B cell (primary cell): Measurements from ENCODE around the gene ARHGEF37. TPM values are rescaled to one million over a fixed set of nuclear protein-coding genes. Genes with fewer than 3 reads are reported as not detected.

Experiments used
- ATAC-seq: fragments of 200-7000 bp; cut with Tn5 transposase; one replicate; pipeline ENCODE4 v1.10.0; 2021; ENCODE audit warnings: low read depth, mild to moderate bottlenecking, moderate number of reproducible peaks, moderate library complexity
- CTCF ChIA-PET: fragments of 350-600 bp; sonication (Branson Sonifier 250); formaldehyde crosslinking; loops from one replicate; lab custom pipeline; 2021; ENCODE audit warnings: antibody characterized with exemption, inconsistent platforms; lab: Charles Lee
- POLR2A ChIA-PET: fragments of 350-600 bp; sonication (Branson Sonifier 250); formaldehyde crosslinking; loops from one replicate; lab custom pipeline; 2021; ENCODE audit warnings: antibody characterized with exemption; lab: Charles Lee
- DNase-seq: peaks from one replicate; pipeline ENCODE4 v3.0.0; 2013
- H2AFZ ChIP-seq: 2 replicates; pipeline ENCODE4 v1.6.1; 2012; ENCODE audit warnings: mild to moderate bottlenecking, low read depth, low read length; ENCODE audit not compliant: insufficient read depth, poor library complexity, severe bottlenecking
- H3K27ac ChIP-seq, 2 donors: 1 replicate in 1 of 2; 2 replicates in 1 of 2; pipeline ENCODE4 v1.5.1; 2012 to 2013; ENCODE audit warnings: low read length in 2 of 2, mild to moderate bottlenecking in 2 of 2, moderate library complexity in 1 of 2
- H3K27me3 ChIP-seq, 4 experiments: fragments of 200-600 bp in 1 of 4; sonication (generic) in 1 of 4; replicated peaks in 1 of 4; 1 replicate in 2 of 4; 2 replicates in 2 of 4; pipeline versions ENCODE4 v1.6.1 to v1.7.0; 2013 to 2016; ENCODE audit warnings: low read length in 3 of 4, mild to moderate bottlenecking in 2 of 4, mixed read lengths in 1 of 4, moderate library complexity in 1 of 4; ENCODE audit not compliant: insufficient read depth in 4 of 4, control insufficient read depth in 3 of 4; ENCODE audit errors: control extremely low read depth in 1 of 4
- H3K36me3 ChIP-seq, 2 experiments: replicated peaks in 1 of 2; 1 replicate in 1 of 2; 2 replicates in 1 of 2; pipeline versions ENCODE4 v1.6.1 to v1.7.1; 2013; ENCODE audit warnings: low read length in 1 of 2; ENCODE audit not compliant: insufficient read depth in 2 of 2, control insufficient read depth in 1 of 2; ENCODE audit errors: control extremely low read depth in 1 of 2, extremely low read depth in 1 of 2
- H3K4me1 ChIP-seq, 2 donors: fragments of 200-600 bp in 1 of 2; sonication (generic) in 1 of 2; 1 replicate in 1 of 2; 2 replicates in 1 of 2; pipeline versions ENCODE4 v1.5.1 to v1.6.1; 2013 to 2017; ENCODE audit warnings: low read length in 2 of 2; ENCODE audit not compliant: control insufficient read depth in 2 of 2, insufficient read depth in 2 of 2
- H3K4me2 ChIP-seq: replicated peaks from 2 replicates; pipeline ENCODE3; 2012; ENCODE audit warnings: mild to moderate bottlenecking, low read depth, low read length; ENCODE audit not compliant: poor library complexity, severe bottlenecking
- H3K4me3 ChIP-seq, 5 experiments: fragments of 200-600 bp in 1 of 5; sonication (generic) in 1 of 5; 1 replicate in 3 of 5; 2 replicates in 2 of 5; pipeline versions ENCODE4 v1.5.1 to v1.7.0; 2011 to 2016; ENCODE audit warnings: low read length in 4 of 5, mild to moderate bottlenecking in 4 of 5, low read depth in 2 of 5, control low read depth in 1 of 5, moderate library complexity in 1 of 5; ENCODE audit not compliant: insufficient read depth in 1 of 5; ENCODE audit errors: control extremely low read depth in 1 of 5, extremely low read depth in 1 of 5
- H3K79me2 ChIP-seq: fragments of 200-600 bp; sonication (generic); one replicate; pipeline ENCODE4 v1.6.0; 2016; ENCODE audit warnings: low read length; ENCODE audit not compliant: control insufficient read depth, insufficient read depth
- H3K9ac ChIP-seq: fragments of 200-600 bp; sonication (generic); 2 replicates; pipeline ENCODE4 v1.6.1; 2017; ENCODE audit warnings: mild to moderate bottlenecking, low read length, moderate library complexity
- H3K9me3 ChIP-seq, 3 donors: one replicate each; pipeline versions ENCODE4 v1.6.1 to v1.7.1; 2013; ENCODE audit warnings: low read length in 2 of 3; ENCODE audit not compliant: control insufficient read depth in 2 of 3, insufficient read depth in 1 of 3; ENCODE audit errors: control extremely low read depth in 1 of 3
- H4K20me1 ChIP-seq: 2 replicates; pipeline ENCODE4 v1.6.0; 2012; ENCODE audit warnings: mild to moderate bottlenecking, low read length; ENCODE audit not compliant: insufficient read depth, control insufficient read depth, poor library complexity, severe bottlenecking
- H3K27ac Mint-ChIP-seq: one replicate; pipeline ENCODE4 v1.8.0; 2021; ENCODE audit warnings: mixed read lengths
- H3K27me3 Mint-ChIP-seq: one replicate; pipeline ENCODE4 v1.8.0; 2021; ENCODE audit warnings: mixed read lengths
- H3K4me1 Mint-ChIP-seq: one replicate; pipeline ENCODE4 v1.8.0; 2021; ENCODE audit warnings: mixed read lengths
- H3K4me3 Mint-ChIP-seq: one replicate; pipeline ENCODE4 v1.8.0; 2021; ENCODE audit warnings: mixed read lengths
- H3K9me3 Mint-ChIP-seq: one replicate; pipeline ENCODE4 v1.8.0; 2022; ENCODE audit warnings: mixed read lengths; ENCODE audit not compliant: insufficient read depth
- EZH2 ChIP-seq: IDR thresholded peaks from 2 replicates; pipeline ENCODE4 v1.6.1; 2012; ENCODE audit warnings: borderline replicate concordance, low read depth, mild to moderate bottlenecking, moderate library complexity, low read length; ENCODE audit not compliant: insufficient read depth, poor library complexity, severe bottlenecking
- WGBS: methylation state at CpG from one replicate; pipeline ENCODE4 v1.1.5; 2013; ENCODE audit warnings: missing lambda C conversion rate; ENCODE audit not compliant: insufficient coverage; 5-methylcytosine and 5-hydroxymethylcytosine counted together
- intact Hi-C: fragments of 100-400 bp; cut with micrococcal nuclease; formaldehyde crosslinking; loops from one replicate; pipeline ENCODE4 v1.10.0; 2022
- polyA plus RNA-seq: library from polyadenylated mRNA; depleted of rRNA; stranded (reverse); fragments of >200 nt; gene quantifications from 2 replicates; pipeline ENCODE4 v1.2.3, GENCODE V29; 2012
- total RNA-seq, 2 donors: library from RNA; stranded (reverse); fragments of 120-200 nt in 1 of 2; gene quantifications; 1 replicate in 1 of 2; 2 replicates in 1 of 2; pipeline versions ENCODE4 v1.2.3 to v1.2.4, GENCODE V29; 2013 to 2022
- TF ChIP-seq, protein P1 (sequence below): fragments of 200-600 bp; IDR thresholded peaks from one replicate; pipeline ENCODE4 v1.8.0; 2022; ENCODE audit warnings: antibody characterized with exemption, mild to moderate bottlenecking

ARHGEF37 gene
- total and polyA plus RNA-seq, 2 donors (not counting 1 experiment from before 2014, with no cell fraction given), result 0.06 to 1.7 TPM

DNA sequence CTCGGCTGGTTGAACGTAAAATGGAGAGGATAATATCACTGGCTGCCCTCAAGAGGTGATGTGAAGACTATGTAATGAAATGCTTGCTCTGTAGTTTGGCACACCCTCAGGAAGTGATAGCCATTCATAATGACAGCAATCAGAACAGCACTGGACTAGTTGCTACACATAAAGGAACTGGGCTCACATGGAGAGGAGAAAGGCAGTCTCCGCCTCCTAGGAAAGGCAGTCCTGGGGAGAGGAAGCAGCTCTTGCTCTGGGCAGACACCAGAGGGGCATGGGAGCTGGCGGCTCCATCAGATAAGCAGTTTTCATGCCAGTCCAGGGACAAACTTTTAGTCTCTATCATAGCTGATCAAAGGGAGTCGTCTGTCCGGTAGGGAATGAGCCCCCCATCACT lies 46.9 kb downstream of the ARHGEF37 start:
- Histone ChIP-seq H3K36me3 (no peaks in the 10 kb centered on the region), H3K79me2 (no peaks in the 10 kb centered on the region), H3K4me2 (no peak overlapping the region), H2AFZ (no peak overlapping the region), H3K9ac (no peak overlapping the region), H3K27me3 (no peaks in the 10 kb centered on the region), H3K27ac (no peak overlapping the region), H3K4me1 (no peaks in the 10 kb centered on the region), H3K4me3 (no peak overlapping the region), H4K20me1 (no peaks in the 10 kb centered on the region), H3K9me3 (no peaks in the 10 kb centered on the region)
- intact Hi-C loops, result no loop called here
- TF ChIP-seq EZH2, result no peak
- TF ChIP-seq, protein P1, sequence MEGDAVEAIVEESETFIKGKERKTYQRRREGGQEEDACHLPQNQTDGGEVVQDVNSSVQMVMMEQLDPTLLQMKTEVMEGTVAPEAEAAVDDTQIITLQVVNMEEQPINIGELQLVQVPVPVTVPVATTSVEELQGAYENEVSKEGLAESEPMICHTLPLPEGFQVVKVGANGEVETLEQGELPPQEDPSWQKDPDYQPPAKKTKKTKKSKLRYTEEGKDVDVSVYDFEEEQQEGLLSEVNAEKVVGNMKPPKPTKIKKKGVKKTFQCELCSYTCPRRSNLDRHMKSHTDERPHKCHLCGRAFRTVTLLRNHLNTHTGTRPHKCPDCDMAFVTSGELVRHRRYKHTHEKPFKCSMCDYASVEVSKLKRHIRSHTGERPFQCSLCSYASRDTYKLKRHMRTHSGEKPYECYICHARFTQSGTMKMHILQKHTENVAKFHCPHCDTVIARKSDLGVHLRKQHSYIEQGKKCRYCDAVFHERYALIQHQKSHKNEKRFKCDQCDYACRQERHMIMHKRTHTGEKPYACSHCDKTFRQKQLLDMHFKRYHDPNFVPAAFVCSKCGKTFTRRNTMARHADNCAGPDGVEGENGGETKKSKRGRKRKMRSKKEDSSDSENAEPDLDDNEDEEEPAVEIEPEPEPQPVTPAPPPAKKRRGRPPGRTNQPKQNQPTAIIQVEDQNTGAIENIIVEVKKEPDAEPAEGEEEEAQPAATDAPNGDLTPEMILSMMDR, result no peak
- H3K27me3 Mint-ChIP-seq, result no peaks in the 10 kb centered on the region
- ChIA-PET POLR2A (no interaction called here), CTCF (interaction anchor here (1.0 kb wide), 2 partner anchors 9 to 10 kb away, joined by 3 to 5 read pairs; no protein-coding TSS in a partner anchor)
- WGBS, result 84% methylated on average over 5 of the region's 6 CpGs
- H3K27ac Mint-ChIP-seq, result no peak overlapping the region
- no peak overlapping the region for H3K4me3 Mint-ChIP-seq
- no peak for DNase-seq
- peaks cover 5% of the 10 kb centered on the region for H3K4me1 Mint-ChIP-seq
- ATAC-seq, result no peak
- no peaks in the 10 kb centered on the region for H3K9me3 Mint-ChIP-seq

DNA sequence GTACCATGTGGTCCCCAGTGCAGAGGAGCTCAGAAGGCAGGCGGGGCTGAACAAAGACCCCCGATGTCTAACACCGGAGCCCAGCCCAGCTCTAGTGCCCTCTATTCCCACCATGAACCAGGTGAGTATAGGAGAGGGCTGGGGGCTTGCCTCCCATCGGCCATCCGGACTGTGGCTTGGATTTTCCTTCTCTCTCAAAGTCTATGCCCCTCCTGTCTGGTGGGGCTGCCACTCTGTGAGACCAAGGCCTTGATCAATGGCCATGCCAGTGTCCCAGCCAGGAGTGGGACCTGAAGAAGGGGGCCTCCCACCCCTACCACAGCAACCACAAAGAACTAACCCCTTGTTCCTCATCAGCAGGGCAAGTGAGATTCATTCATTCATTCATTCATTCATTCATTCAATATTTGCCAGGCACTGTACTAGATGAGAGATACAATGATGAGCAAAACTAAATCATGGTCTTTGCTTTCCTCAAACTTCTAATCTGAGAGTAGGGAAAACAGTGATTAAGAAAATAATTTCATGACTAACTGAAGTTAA lies 47.6 kb downstream of the ARHGEF37 start:
- H3K9me3 ChIP-seq, result no peaks in the 10 kb centered on the region
- ChIA-PET POLR2A (no interaction called here), CTCF (interaction anchor here (1.0 kb wide), 1 partner anchor 10 kb away, joined by 3 read pairs; no protein-coding TSS in a partner anchor)
- Mint-ChIP-seq H3K4me3 (no peak overlapping the region), H3K4me1 (peaks cover 5% of the 10 kb centered on the region), H3K9me3 (no peaks in the 10 kb centered on the region), H3K27me3 (no peaks in the 10 kb centered on the region), H3K27ac (no peak overlapping the region)
- H3K4me3 ChIP-seq, result no peak overlapping the region
- ATAC-seq, result no peak
- no peaks in the 10 kb centered on the region for H3K27me3 ChIP-seq
- no peaks in the 10 kb centered on the region for H3K79me2 ChIP-seq
- intact Hi-C loops, result no loop called here
- H3K4me1 ChIP-seq, result no peaks in the 10 kb centered on the region
- TF ChIP-seq, protein P1, result no peak
- no peak for TF ChIP-seq EZH2
- WGBS, result 80% methylated on average over 1 of the region's 5 CpGs
- DNase-seq, result no peak
- no peaks in the 10 kb centered on the region for H4K20me1 ChIP-seq
- no peak overlapping the region for H3K9ac ChIP-seq
- H3K36me3 ChIP-seq, result no peaks in the 10 kb centered on the region
- H3K4me2 ChIP-seq, result no peak overlapping the region
- H3K27ac ChIP-seq, result no peak overlapping the region
- no peak overlapping the region for H2AFZ ChIP-seq
